T-cell (primary cell): ENCODE results near the gene CTBP2. TPM values are rescaled to one million over a fixed set of nuclear protein-coding genes. Genes with fewer than 3 reads are reported as not detected.
A peak's percentile ranks its signal among the peaks of the same experiment; 100 is the strongest.

Experiments
- ATAC-seq, 4 experiments: fragments of 200-7000 bp in 3 of 4; fragments of 150-1000 bp in 1 of 4; cut with Tn5 transposase; replicated peaks in 1 of 4; 1 replicate in 3 of 4; 2 replicates in 1 of 4; pipeline ENCODE4 v1.10.0; 2021; ENCODE audit warnings: moderate library complexity in 3 of 4, mild to moderate bottlenecking in 2 of 4, moderate number of reproducible peaks in 1 of 4
- CTCF ChIA-PET, 2 donors: fragments of 300-600 bp; sonication (Branson Sonifier 250); formaldehyde crosslinking; loops; one replicate each; lab custom pipeline; 2022; ENCODE audit warnings: antibody characterized with exemption in 2 of 2; lab: Charles Lee
- POLR2A ChIA-PET, 2 donors: fragments of 300-600 bp; sonication (Branson Sonifier 250); formaldehyde crosslinking; loops; one replicate each; lab custom pipeline; 2022; ENCODE audit warnings: antibody characterized with exemption in 2 of 2; lab: Charles Lee
- DNase-seq, 35 experiments: peaks; one replicate each; pipeline versions ENCODE4 v3.0.0 to v3.0.0-alpha.2; 2013 to 2023
- H3K27ac ChIP-seq: one replicate; pipeline ENCODE4 v1.5.1; 2013; ENCODE audit warnings: low read length
- H3K27me3 ChIP-seq, 2 experiments: replicated peaks in 1 of 2; 1 replicate in 1 of 2; 2 replicates in 1 of 2; pipeline versions ENCODE4 v1.6.1 to v1.7.0; 2013; ENCODE audit warnings: low read length in 1 of 2, mixed read lengths in 1 of 2; ENCODE audit not compliant: control insufficient read depth in 2 of 2, insufficient read depth in 2 of 2; ENCODE audit errors: extremely low read depth in 1 of 2
- H3K36me3 ChIP-seq, 2 donors: 1 replicate in 1 of 2; 2 replicates in 1 of 2; pipeline versions ENCODE4 v1.6.1 to v1.7.0; 2013; ENCODE audit warnings: low read length in 1 of 2; ENCODE audit not compliant: control insufficient read depth in 2 of 2, insufficient read depth in 1 of 2; ENCODE audit errors: extremely low read depth in 1 of 2
- H3K4me1 ChIP-seq, 2 experiments: 1 replicate in 1 of 2; 2 replicates in 1 of 2; pipeline versions ENCODE4 v1.6.1 to v1.7.0; 2013; ENCODE audit warnings: low read length in 2 of 2, mixed read lengths in 1 of 2; ENCODE audit not compliant: insufficient read depth in 2 of 2, control insufficient read depth in 1 of 2; ENCODE audit errors: extremely low read depth in 1 of 2
- H3K4me3 ChIP-seq, 2 donors: 1 replicate in 1 of 2; 2 replicates in 1 of 2; pipeline versions ENCODE4 v1.5.1 to v1.7.0; 2013; ENCODE audit warnings: mild to moderate bottlenecking in 2 of 2, low read length in 1 of 2, moderate library complexity in 1 of 2; ENCODE audit not compliant: control insufficient read depth in 1 of 2; ENCODE audit errors: extremely low read depth in 1 of 2
- H3K9me3 ChIP-seq: 2 replicates; pipeline ENCODE4 v1.7.0; 2013
- H3K27ac Mint-ChIP-seq, 2 donors: one replicate each; pipeline ENCODE4 v1.8.0; 2020 to 2021; ENCODE audit warnings: mild to moderate bottlenecking in 2 of 2, mixed read lengths in 2 of 2
- H3K27me3 Mint-ChIP-seq, 2 donors: one replicate each; pipeline ENCODE4 v1.8.0; 2021 to 2022; ENCODE audit warnings: mixed read lengths in 2 of 2
- H3K36me3 Mint-ChIP-seq: one replicate; pipeline ENCODE4 v1.8.0; 2021; ENCODE audit warnings: mixed read lengths
- H3K4me1 Mint-ChIP-seq, 3 donors: one replicate each; pipeline ENCODE4 v1.8.0; 2020 to 2022; ENCODE audit warnings: mixed read lengths in 3 of 3, mild to moderate bottlenecking in 1 of 3
- H3K4me3 Mint-ChIP-seq, 3 donors: one replicate each; pipeline ENCODE4 v1.8.0; 2020 to 2022; ENCODE audit warnings: mild to moderate bottlenecking in 3 of 3, mixed read lengths in 3 of 3, moderate library complexity in 3 of 3
- H3K9me3 Mint-ChIP-seq, 3 donors: one replicate each; pipeline ENCODE4 v1.8.0; 2020 to 2022; ENCODE audit warnings: mixed read lengths in 3 of 3
- WGBS: methylation state at CpG from one replicate; pipeline ENCODE4 v1.1.5; 2013; ENCODE audit warnings: missing lambda C conversion rate; ENCODE audit not compliant: insufficient coverage; 5-methylcytosine and 5-hydroxymethylcytosine counted together
- total RNA-seq, 35 experiments: library from RNA in 6 of 35; stranded (reverse) in 6 of 35; fragments of 120-200 nt in 1 of 35; gene quantifications; one replicate each; pipeline versions ENCODE4 v1.2.1 to v1.2.4 and lab custom pipeline; 2013 to 2026

Gene CTBP2
- total RNA-seq, 5 donors from 2014 or later (not counting 1 experiment from before 2014, with no cell fraction given): 1.1 to 5.8 (median 3.1) TPM

DNA sequence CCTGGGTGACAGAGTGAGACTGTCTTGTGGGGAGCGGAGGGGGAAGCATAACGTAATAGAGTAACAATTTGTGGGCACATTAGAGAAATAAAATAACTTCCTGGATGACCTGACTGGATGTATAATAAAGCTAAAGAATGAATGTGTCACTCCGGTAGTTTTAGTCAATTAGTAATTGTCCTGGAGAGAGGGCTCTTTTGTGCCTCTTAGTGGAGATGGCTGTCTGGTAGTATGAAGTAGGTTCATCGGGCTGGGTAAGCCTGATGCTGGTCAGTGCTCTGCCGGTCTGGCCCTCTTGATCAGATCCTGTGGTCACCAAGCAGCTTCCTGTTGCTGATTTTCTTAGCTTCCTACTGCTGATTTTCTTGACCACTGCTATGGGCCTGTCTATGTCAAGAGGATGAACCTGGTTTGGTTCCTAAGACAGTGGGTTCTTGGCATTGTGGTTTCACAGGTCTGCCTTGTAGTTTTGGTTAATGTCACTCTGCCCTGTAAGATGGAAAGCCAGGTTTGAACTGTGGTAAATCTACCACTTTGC lies 184.3 kb downstream of the CTBP2 start:
- ATAC-seq (no peak), DNase-seq (peak in 1 of 35 experiments; percentile 37)
- H3K4me1 Mint-ChIP-seq: peaks cover 15 to 32% (median 31%) of the 10 kb centered on the region in 3 donors
- H3K27ac Mint-ChIP-seq: peak overlapping the region in 1 of 2 donors; percentile 28
- H3K27me3 Mint-ChIP-seq: no peaks in the 10 kb centered on the region
- no peak overlapping the region for H3K4me3 Mint-ChIP-seq
- Histone ChIP-seq H3K27me3 (no peaks in the 10 kb centered on the region), H3K4me3 (no peak overlapping the region), H3K36me3 (peaks cover 0 to 31% of the 10 kb centered on the region in 2 donors), H3K27ac (no peak overlapping the region), H3K9me3 (no peaks in the 10 kb centered on the region), H3K4me1 (peaks cover 5 to 22% of the 10 kb centered on the region in 2 experiments)
- 71% methylated on average over 5 of the region's 5 CpGs for WGBS
- no peaks in the 10 kb centered on the region for H3K9me3 Mint-ChIP-seq
- POLR2A ChIA-PET: interaction anchor here in 1 of 2 donors (0.7 kb wide), 1 partner anchor 737 kb away, joined by 7 read pairs; no protein-coding TSS in a partner anchor
- CTCF ChIA-PET: interaction anchor here in 1 of 2 donors (0.6 kb wide), 1 partner anchor 591 kb away, joined by 3 read pairs; no protein-coding TSS in a partner anchor
- H3K36me3 Mint-ChIP-seq: peaks cover 55% of the 10 kb centered on the region

DNA sequence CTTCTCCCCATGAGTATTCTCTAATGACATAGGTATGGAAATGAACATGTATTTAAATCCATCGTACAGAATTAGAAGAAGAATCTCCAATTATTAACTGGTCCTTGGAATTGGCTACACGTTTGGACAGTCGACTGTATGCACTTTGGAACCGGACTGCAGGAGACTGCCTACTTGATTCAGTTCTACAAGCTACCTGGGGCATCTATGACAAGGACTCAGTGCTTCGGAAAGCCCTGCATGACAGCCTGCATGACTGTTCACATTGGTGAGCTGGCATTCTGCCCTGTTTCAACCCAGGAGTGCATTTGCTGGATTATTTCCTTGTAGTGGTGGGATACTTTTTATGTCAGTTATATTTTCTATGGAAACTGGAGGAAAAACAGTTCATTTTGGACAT lies 186.2 kb downstream of the CTBP2 start:
- Mint-ChIP-seq H3K9me3 (no peaks in the 10 kb centered on the region), H3K27me3 (no peaks in the 10 kb centered on the region), H3K27ac (no peak overlapping the region), H3K4me1 (peaks cover 29 to 44% (median 42%) of the 10 kb centered on the region in 3 donors), H3K36me3 (peaks cover 54% of the 10 kb centered on the region), H3K4me3 (no peak overlapping the region)
- Histone ChIP-seq H3K27ac (no peak overlapping the region), H3K9me3 (no peaks in the 10 kb centered on the region), H3K27me3 (no peaks in the 10 kb centered on the region), H3K4me3 (no peak overlapping the region), H3K36me3 (peaks cover 0 to 35% of the 10 kb centered on the region in 2 donors), H3K4me1 (peaks cover 5 to 32% of the 10 kb centered on the region in 2 experiments)
- POLR2A ChIA-PET: no interaction called here
- DNase-seq: no peak
- CTCF ChIA-PET: interaction anchor here in 1 of 2 donors (0.7 kb wide), 1 partner anchor 19 kb away, joined by 3 read pairs; no protein-coding TSS in a partner anchor
- 96% methylated on average over 4 of the region's 5 CpGs for WGBS
- ATAC-seq: no peak

GRCh38 chr10:124972637-124973036 lies 187.7 kb downstream of the CTBP2 start:
- Histone ChIP-seq H3K9me3 (no peaks in the 10 kb centered on the region), H3K36me3 (peaks cover 6 to 42% of the 10 kb centered on the region in 2 donors), H3K4me3 (no peak overlapping the region), H3K27ac (no peak overlapping the region), H3K4me1 (peaks cover 5 to 29% of the 10 kb centered on the region in 2 experiments), H3K27me3 (no peaks in the 10 kb centered on the region)
- H3K4me3 Mint-ChIP-seq: no peak overlapping the region
- CTCF ChIA-PET: no interaction called here
- no CpG with 5 or more reads among the region's 7 CpGs for WGBS
- peaks cover 36 to 49% (median 49%) of the 10 kb centered on the region in 3 donors for H3K4me1 Mint-ChIP-seq
- H3K36me3 Mint-ChIP-seq: peaks cover 55% of the 10 kb centered on the region
- no peak for ATAC-seq
- no peaks in the 10 kb centered on the region for H3K27me3 Mint-ChIP-seq
- POLR2A ChIA-PET: no interaction called here
- no peak for DNase-seq
- H3K9me3 Mint-ChIP-seq: no peaks in the 10 kb centered on the region
- no peak overlapping the region for H3K27ac Mint-ChIP-seq

DNA sequence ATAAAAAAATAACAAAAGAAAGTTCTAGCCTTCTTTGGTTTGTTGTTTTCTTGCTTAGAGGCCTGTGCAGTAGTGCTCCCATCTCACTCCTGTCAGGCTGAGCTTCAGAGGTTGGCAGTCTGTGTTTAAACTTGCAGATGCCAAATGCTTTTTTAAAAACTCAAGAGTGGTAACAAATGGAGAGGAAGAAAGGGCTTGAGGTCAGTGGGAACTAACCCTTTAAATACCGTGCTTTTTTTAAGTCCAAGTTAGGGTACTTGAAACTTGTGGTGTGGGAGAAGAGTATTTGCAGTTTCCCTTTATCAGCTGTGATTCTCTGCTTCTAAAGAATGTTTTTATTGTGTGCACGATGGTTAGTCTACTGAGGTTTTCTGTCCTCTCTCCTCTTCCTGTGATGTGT lies 189.1 kb downstream of the CTBP2 start:
- H3K4me3 ChIP-seq: no peak overlapping the region
- Mint-ChIP-seq H3K36me3 (peaks cover 65% of the 10 kb centered on the region), H3K27ac (peak overlapping the region; percentile 28 to 61), H3K9me3 (no peaks in the 10 kb centered on the region), H3K27me3 (no peaks in the 10 kb centered on the region), H3K4me1 (peaks cover 44 to 52% (median 50%) of the 10 kb centered on the region in 3 donors), H3K4me3 (no peak overlapping the region)
- no peaks in the 10 kb centered on the region for H3K27me3 ChIP-seq
- ATAC-seq (no peak), DNase-seq (no peak)
- 0% methylated on average over 1 of the region's 2 CpGs for WGBS
- no peak overlapping the region for H3K27ac ChIP-seq
- peaks cover 10 to 54% of the 10 kb centered on the region in 2 donors for H3K36me3 ChIP-seq
- POLR2A ChIA-PET: no interaction called here
- CTCF ChIA-PET: no interaction called here
- peaks cover 5 to 15% of the 10 kb centered on the region in 2 experiments for H3K4me1 ChIP-seq
- H3K9me3 ChIP-seq: no peaks in the 10 kb centered on the region

DNA sequence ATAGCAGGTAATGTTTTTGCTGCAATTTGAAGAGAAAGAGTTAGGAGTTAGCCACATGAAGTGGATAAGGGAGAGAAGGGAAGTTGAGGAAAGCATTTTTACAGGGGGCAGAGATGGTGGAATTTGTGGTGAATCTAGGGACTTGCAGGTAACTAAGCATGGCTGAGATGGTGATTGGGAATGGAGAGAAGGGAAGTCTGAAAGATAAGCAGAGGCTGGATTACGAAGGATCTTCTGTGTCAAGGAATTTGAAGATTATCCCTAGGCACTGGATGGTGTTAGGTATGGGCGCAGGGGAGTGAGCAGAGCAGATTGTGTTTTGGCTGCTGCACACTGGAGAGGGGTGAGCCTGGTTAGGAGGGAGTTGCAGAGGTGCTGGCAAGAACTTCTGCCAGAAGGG lies 193.1 kb downstream of the CTBP2 start:
- H3K4me3 ChIP-seq: no peak overlapping the region
- H3K9me3 ChIP-seq: no peaks in the 10 kb centered on the region
- H3K4me3 Mint-ChIP-seq: no peak overlapping the region
- H3K27ac ChIP-seq: no peak overlapping the region
- POLR2A ChIA-PET: no interaction called here
- DNase-seq: no peak
- no peak overlapping the region for H3K27ac Mint-ChIP-seq
- H3K27me3 Mint-ChIP-seq: no peaks in the 10 kb centered on the region
- CTCF ChIA-PET: no interaction called here
- WGBS: 100% methylated on average over 2 of the region's 2 CpGs
- H3K36me3 ChIP-seq: peaks cover 10 to 32% of the 10 kb centered on the region in 2 donors
- no peak for ATAC-seq
- no peaks in the 10 kb centered on the region for H3K27me3 ChIP-seq
- H3K9me3 Mint-ChIP-seq: no peaks in the 10 kb centered on the region
- H3K36me3 Mint-ChIP-seq: peaks cover 45% of the 10 kb centered on the region
- H3K4me1 Mint-ChIP-seq: peaks cover 54 to 66% (median 58%) of the 10 kb centered on the region in 3 donors
- H3K4me1 ChIP-seq: peaks cover 5 to 9% of the 10 kb centered on the region in 2 experiments

DNA sequence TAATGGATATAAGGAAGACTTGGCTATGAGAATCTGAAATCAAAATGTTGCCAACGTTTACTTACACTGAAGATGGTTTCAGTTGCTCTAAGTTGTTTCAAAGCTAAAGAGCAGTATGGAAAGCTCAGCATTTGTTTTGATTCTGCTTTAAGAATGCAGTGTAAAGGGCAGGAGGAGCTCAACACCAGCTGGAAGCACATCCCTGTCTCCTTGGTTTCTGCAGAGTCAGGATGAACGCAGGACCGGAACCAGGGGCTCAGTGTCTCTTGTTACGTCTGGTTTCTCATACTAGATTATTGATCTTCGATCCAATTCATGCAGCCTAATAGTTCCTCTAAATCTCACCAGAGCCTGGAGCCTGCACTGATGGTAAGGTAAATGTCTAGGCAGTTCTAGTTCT lies 194.4 kb downstream of the CTBP2 start:
- ATAC-seq: no peak
- Histone ChIP-seq H3K4me3 (no peak overlapping the region), H3K36me3 (peaks cover 10 to 32% of the 10 kb centered on the region in 2 donors), H3K9me3 (no peaks in the 10 kb centered on the region), H3K27ac (no peak overlapping the region), H3K4me1 (peaks cover 0 to 9% of the 10 kb centered on the region in 2 experiments), H3K27me3 (no peaks in the 10 kb centered on the region)
- Mint-ChIP-seq H3K9me3 (no peaks in the 10 kb centered on the region), H3K27ac (no peak overlapping the region), H3K27me3 (no peaks in the 10 kb centered on the region), H3K36me3 (peaks cover 41% of the 10 kb centered on the region), H3K4me1 (peaks cover 53 to 66% (median 60%) of the 10 kb centered on the region in 3 donors), H3K4me3 (no peak overlapping the region)
- WGBS: 79% methylated on average over 1 of the region's 5 CpGs
- ChIA-PET CTCF (no interaction called here), POLR2A (no interaction called here)
- DNase-seq: no peak
